Activated CD4-positive, alpha-beta T cell treated with anti-CD3 and anti-CD28 coated beads, Interleukin-2, amount 50 U/mL, for 4 hours (primary cell): ENCODE data around the gene DERL3.

Experiments
- DNase-seq, 2 experiments: peaks; one replicate each; pipeline ENCODE4 v3.0.0-alpha.2; 2020

The DERL3 gene

GRCh38 chr22:23847310-23847920, 8.6 kb upstream of the DERL3 start:
- no peak for DNase-seq

- no peak for DNase-seq
Observed at GRCh38 chr22:23846081-23846469, 7.3 kb upstream of the DERL3 start.

- DNase-seq: no peak
Observed at GRCh38 chr22:23845265-23846080, 6.7 kb upstream of the DERL3 start.

- DNase-seq: no peak
Observed at GRCh38 chr22:23844739-23845202, 6.0 kb upstream of the DERL3 start.

GRCh38 chr22:23842599-23842998, 3.8 kb upstream of the DERL3 start:
- DNase-seq: no peak

GRCh38 chr22:23841736-23842445, 3.1 kb upstream of the DERL3 start:
- no peak for DNase-seq

GRCh38 chr22:23841292-23841691, 2.5 kb upstream of the DERL3 start:
- DNase-seq: no peak

GRCh38 chr22:23840026-23840425, 1.2 kb upstream of the DERL3 start:
- DNase-seq: no peak

GRCh38 chr22:23837911-23838680, 710 bp downstream of the DERL3 start:
- DNase-seq: no peak

- no peak for DNase-seq
Observed at GRCh38 chr22:23837496-23837859, 1.3 kb downstream of the DERL3 start.

GRCh38 chr22:23836692-23837495, 1.9 kb downstream of the DERL3 start:
- no peak for DNase-seq

GRCh38 chr22:23836281-23836680, 2.5 kb downstream of the DERL3 start:
- DNase-seq: no peak

- DNase-seq: no peak
Observed at GRCh38 chr22:23835484-23836144, 3.2 kb downstream of the DERL3 start.

GRCh38 chr22:23834793-23835483, 3.9 kb downstream of the DERL3 start:
- DNase-seq: no peak

- DNase-seq: no peak
Observed at GRCh38 chr22:23834406-23834792, 4.4 kb downstream of the DERL3 start.

- no peak for DNase-seq
Observed at GRCh38 chr22:23833911-23834317, 4.9 kb downstream of the DERL3 start.

GRCh38 chr22:23833017-23833751, 5.6 kb downstream of the DERL3 start:
- no peak for DNase-seq

- DNase-seq: no peak
Observed at GRCh38 chr22:23832226-23833016, 6.4 kb downstream of the DERL3 start.

GRCh38 chr22:23831781-23832180, 7.0 kb downstream of the DERL3 start:
- no peak for DNase-seq
